ENCODE results near the gene EPC2.
"Not testable (repeated sequence)": the region's sequence is repeated elsewhere in the genome, so short reads cannot be mapped to it uniquely, and the experiment has no call there.

Gene EPC2

GRCh38 chr2:148674063-148675020 is 29.8 kb downstream of the EPC2 start:
- no peak overlapping the region for H3K4me3 ChIP-seq (ENCODE audit: low read length)
- TF ChIP-seq ZNF274 (IDR thresholded peaks at IDR 0.05; ENCODE audit: low read depth, low read length): no peak

GRCh38 chr2:148675708-148676107 is 31.2 kb downstream of the EPC2 start:
- TF ChIP-seq ZNF274 (IDR thresholded peaks at IDR 0.05; ENCODE audit: low read depth, low read length): no peak
- no peak overlapping the region for H3K4me3 ChIP-seq (ENCODE audit: low read length)

DNA sequence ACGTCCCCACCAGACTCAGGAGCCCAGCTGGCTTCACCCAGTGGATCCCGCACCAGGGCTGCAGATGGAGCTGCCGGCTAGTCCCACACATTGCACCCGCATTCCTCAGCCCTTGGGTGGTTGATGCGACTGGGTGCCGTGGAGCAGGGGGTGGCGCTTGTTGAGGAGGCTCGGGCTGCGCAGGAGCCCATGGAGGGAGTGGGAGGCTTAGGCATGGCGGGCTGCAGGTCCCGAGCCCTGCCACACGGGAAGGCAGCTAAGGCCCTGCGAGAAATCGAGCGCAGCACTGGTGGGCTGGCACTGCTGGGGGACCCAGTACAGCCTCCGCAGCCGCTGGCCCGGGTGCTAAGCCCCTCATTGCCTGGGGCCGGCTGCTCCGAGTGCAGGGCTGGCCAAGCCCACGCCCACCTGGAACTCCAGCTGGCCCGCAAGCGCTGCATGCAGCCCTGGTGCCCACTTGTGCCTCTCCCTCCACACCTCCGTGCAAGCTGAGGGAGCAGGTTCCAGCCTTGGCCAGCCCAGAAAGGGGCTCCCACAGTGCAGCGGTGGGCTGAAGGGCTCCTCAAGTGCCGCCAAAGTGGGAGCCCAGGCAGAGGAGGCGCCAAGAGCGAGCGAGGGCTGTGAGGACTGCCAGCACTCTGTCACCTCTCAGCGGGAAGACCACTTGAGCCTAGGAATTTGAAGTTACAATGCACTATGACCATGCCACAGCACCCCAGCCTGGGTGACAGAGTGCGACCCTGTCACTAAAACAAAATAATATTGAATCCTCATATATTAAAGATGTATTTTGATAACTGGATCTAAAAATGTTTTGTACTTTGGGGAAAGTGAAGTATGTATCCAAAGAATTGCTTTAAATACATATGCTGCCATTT is 34.0 kb downstream of the EPC2 start:
- not testable (repeated sequence) for H3K4me3 ChIP-seq (ENCODE audit: low read length)

- TF ChIP-seq ZNF274 (IDR thresholded peaks at IDR 0.05; ENCODE audit: low read depth, low read length): no peak
- H3K4me3 ChIP-seq (ENCODE audit: low read length): no peak overlapping the region
Observed at GRCh38 chr2:148680462-148680861, 35.9 kb downstream of the EPC2 start.

GRCh38 chr2:148681443-148681842 is 36.9 kb downstream of the EPC2 start:
- H3K4me3 ChIP-seq (ENCODE audit: low read length): no peak overlapping the region
- no peak for TF ChIP-seq ZNF274 (IDR thresholded peaks at IDR 0.05; ENCODE audit: low read depth, low read length)

GRCh38 chr2:148681862-148682261 is 37.3 kb downstream of the EPC2 start:
- H3K4me3 ChIP-seq (ENCODE audit: low read length): not testable (repeated sequence)

DNA sequence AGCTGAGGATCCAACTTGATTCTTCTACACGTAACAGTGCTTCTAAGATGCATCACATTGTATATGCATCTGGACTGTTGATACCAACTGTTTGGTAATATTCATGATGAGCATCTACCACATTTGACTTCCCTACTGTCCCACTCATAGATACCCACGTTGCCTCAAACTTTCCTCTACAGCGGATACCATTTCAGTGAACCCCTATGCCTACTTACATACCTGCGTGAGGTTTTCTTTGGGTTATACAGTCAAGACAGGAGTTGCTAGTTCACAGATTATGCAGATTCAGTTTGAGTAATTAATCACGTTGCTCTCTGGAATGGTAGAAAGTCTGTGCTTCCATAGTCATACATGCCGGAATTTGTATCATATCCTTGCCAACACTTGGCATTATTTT is 40.0 kb downstream of the EPC2 start:
- no peak for TF ChIP-seq ZNF274 (IDR thresholded peaks at IDR 0.05; ENCODE audit: low read depth, low read length)
- H3K4me3 ChIP-seq (ENCODE audit: low read length): no peak overlapping the region

- H3K4me3 ChIP-seq (ENCODE audit: low read length): no peak overlapping the region
- no peak for TF ChIP-seq ZNF274 (IDR thresholded peaks at IDR 0.05; ENCODE audit: low read depth, low read length)
Observed at GRCh38 chr2:148687543-148687942, 43.0 kb downstream of the EPC2 start.

- H3K4me3 ChIP-seq (ENCODE audit: low read length): not testable (repeated sequence)
Observed at GRCh38 chr2:148688011-148688410, 43.5 kb downstream of the EPC2 start.

GRCh38 chr2:148696985-148697384 is 52.4 kb downstream of the EPC2 start:
- TF ChIP-seq ZNF274 (IDR thresholded peaks at IDR 0.05; ENCODE audit: low read depth, low read length): no peak
- no peak overlapping the region for H3K4me3 ChIP-seq (ENCODE audit: low read length)

GRCh38 chr2:148699830-148700229 is 55.3 kb downstream of the EPC2 start:
- no peak for TF ChIP-seq ZNF274 (IDR thresholded peaks at IDR 0.05; ENCODE audit: low read depth, low read length)
- no peak overlapping the region for H3K4me3 ChIP-seq (ENCODE audit: low read length)

- no peak for TF ChIP-seq ZNF274 (IDR thresholded peaks at IDR 0.05; ENCODE audit: low read depth, low read length)
- H3K4me3 ChIP-seq (ENCODE audit: low read length): no peak overlapping the region
Observed at GRCh38 chr2:148701039-148701438, 56.5 kb downstream of the EPC2 start.

GRCh38 chr2:148701877-148702276 is 57.3 kb downstream of the EPC2 start:
- TF ChIP-seq ZNF274 (IDR thresholded peaks at IDR 0.05; ENCODE audit: low read depth, low read length): no peak

GRCh38 chr2:148702475-148702874 is 57.9 kb downstream of the EPC2 start:
- no peak for TF ChIP-seq ZNF274 (IDR thresholded peaks at IDR 0.05; ENCODE audit: low read depth, low read length)
- H3K4me3 ChIP-seq (ENCODE audit: low read length): no peak overlapping the region

More at GRCh38 chr2:148701877-148702276, 57.3 kb downstream of the EPC2 start:
- no peak overlapping the region for H3K4me3 ChIP-seq (ENCODE audit: low read length)

GRCh38 chr2:148704247-148704646 is 59.7 kb downstream of the EPC2 start:
- H3K4me3 ChIP-seq (ENCODE audit: low read length): no peak overlapping the region
- no peak for TF ChIP-seq ZNF274 (IDR thresholded peaks at IDR 0.05; ENCODE audit: low read depth, low read length)

Measured in GM08714 (cell line).